Breast epithelium (tissue), 3 donors: ENCODE data around the gene VSTM2B.

Experiments used
- CTCF ChIP-seq, 3 donors: fragments of 450-650 bp; IDR thresholded peaks; one replicate each; pipeline ENCODE4 v1.5.1; 2016 to 2017; ENCODE audit warnings: antibody characterized with exemption in 3 of 3, mild to moderate bottlenecking in 3 of 3, moderate library complexity in 3 of 3
- POLR2A ChIP-seq: fragments of 450-650 bp; IDR thresholded peaks from one replicate; pipeline ENCODE4 v1.6.1; 2016; ENCODE audit warnings: antibody characterized with exemption, mild to moderate bottlenecking, moderate library complexity

GRCh38 chr19:29495091-29495490 is 30.7 kb upstream of the VSTM2B start:
- no peak for TF ChIP-seq CTCF (IDR thresholded peaks at IDR 0.05)
- no peak for TF ChIP-seq POLR2A
